ENCODE results near the gene RNASE12. TPM values are rescaled to one million over a fixed set of nuclear protein-coding genes. Genes with fewer than 3 reads are reported as not detected.
A peak's percentile ranks its signal among the peaks of the same experiment; 100 is the strongest.

RNASE12 gene
- total and polyA plus RNA-seq, 9 of the 15 experiments (the other 6 are each of a cell fraction or from before 2014, with no cell fraction given) = 0.24 TPM; not detected in 8

DNA sequence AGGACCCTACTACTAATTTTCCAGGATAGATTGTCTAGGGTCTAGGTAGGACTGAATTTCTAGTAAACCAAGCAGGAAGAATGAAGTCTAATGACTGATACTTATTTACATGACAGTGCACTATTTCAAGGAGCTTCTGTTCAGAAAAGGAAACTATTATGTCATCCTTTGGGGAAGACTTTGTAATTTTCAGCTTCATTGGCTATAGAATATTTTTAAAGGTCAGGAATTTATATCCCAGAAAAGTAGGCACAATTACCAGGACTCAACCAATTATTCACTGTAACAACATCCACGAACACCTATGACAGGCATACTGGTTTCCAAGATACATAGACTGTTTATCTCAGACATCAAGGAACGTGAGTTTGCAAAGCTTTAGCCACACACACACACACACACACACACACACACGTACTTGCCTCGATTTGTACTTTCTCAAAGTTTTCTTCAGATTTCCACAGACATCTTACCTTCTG is 27.1 kb upstream of the RNASE12 start (continued):
- TF ChIP-seq ZNF511 (CRISPR knock-in tag; IDR thresholded peaks at IDR 0.05) (no peak), SUPT5H (IDR thresholded peaks at IDR 0.05) (no peak), ARID1B (IDR thresholded peaks at IDR 0.05) (peak; percentile 66), NELFE (IDR thresholded peaks at IDR 0.05; ENCODE audit: insufficient read depth, insufficient read length) (no peak), HMG20A (CRISPR knock-in tag; conservative IDR thresholded peaks at IDR 0.05) (no peak), NCOR1 (IDR thresholded peaks at IDR 0.05) (no peak), ZBTB12 (CRISPR knock-in tag; IDR thresholded peaks at IDR 0.05) (no peak), E4F1 (CRISPR knock-in tag; IDR thresholded peaks at IDR 0.05; ENCODE audit: borderline replicate concordance) (no peak), ZNF318 (IDR thresholded peaks at IDR 0.05; ENCODE audit: borderline replicate concordance in 1 of 2, low read depth in 1 of 2) (peak in 1 of 2 experiments; percentile 67; a peak in 1 of 4 replicates), DIDO1 (tag; IDR thresholded peaks at IDR 0.05; ENCODE audit: low read depth) (no peak)
- TF ChIP-seq, protein P1, sequence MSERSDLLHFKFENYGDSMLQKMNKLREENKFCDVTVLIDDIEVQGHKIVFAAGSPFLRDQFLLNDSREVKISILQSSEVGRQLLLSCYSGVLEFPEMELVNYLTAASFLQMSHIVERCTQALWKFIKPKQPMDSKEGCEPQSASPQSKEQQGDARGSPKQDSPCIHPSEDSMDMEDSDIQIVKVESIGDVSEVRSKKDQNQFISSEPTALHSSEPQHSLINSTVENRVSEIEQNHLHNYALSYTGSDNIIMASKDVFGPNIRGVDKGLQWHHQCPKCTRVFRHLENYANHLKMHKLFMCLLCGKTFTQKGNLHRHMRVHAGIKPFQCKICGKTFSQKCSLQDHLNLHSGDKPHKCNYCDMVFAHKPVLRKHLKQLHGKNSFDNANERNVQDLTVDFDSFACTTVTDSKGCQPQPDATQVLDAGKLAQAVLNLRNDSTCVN (CRISPR knock-in tag; IDR thresholded peaks at IDR 0.05) = no peak

All from K562 (cell line).